PC-9 (cell line): Measurements from ENCODE around the gene KDM5A.

Experiments
- EZH2 ChIP-seq: fragments of 200-600 bp; sonication (generic); IDR thresholded peaks from 2 replicates; pipeline ENCODE4 v1.8.0; 2017; ENCODE audit warnings: antibody characterized with exemption, low read depth
- TF ChIP-seq, protein P1 (sequence below): fragments of 200-600 bp; sonication (generic); conservative IDR thresholded peaks from 2 replicates; pipeline ENCODE4 v1.6.1; 2017; ENCODE audit warnings: mixed run types, antibody characterized with exemption, mild to moderate bottlenecking, moderate library complexity

DNA sequence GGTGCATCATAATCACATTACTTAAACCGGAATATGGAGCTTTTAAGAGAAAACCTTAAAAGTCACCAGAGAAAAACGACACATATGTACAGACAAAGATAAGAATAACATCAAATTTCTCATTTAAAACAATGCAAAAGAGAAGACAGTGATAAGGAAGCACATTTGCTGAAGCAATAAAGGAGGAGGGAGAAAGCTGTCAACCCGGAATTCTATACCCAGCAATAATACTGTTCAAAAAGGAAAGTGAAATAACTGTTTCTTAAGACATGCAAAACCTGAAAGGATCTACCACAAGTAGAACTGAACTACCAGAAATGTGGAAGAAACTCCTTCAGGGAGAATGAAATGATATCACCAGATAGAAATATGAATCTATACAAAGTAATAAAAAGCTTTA, 141.8 kb downstream of the KDM5A start:
- TF ChIP-seq, protein P1, sequence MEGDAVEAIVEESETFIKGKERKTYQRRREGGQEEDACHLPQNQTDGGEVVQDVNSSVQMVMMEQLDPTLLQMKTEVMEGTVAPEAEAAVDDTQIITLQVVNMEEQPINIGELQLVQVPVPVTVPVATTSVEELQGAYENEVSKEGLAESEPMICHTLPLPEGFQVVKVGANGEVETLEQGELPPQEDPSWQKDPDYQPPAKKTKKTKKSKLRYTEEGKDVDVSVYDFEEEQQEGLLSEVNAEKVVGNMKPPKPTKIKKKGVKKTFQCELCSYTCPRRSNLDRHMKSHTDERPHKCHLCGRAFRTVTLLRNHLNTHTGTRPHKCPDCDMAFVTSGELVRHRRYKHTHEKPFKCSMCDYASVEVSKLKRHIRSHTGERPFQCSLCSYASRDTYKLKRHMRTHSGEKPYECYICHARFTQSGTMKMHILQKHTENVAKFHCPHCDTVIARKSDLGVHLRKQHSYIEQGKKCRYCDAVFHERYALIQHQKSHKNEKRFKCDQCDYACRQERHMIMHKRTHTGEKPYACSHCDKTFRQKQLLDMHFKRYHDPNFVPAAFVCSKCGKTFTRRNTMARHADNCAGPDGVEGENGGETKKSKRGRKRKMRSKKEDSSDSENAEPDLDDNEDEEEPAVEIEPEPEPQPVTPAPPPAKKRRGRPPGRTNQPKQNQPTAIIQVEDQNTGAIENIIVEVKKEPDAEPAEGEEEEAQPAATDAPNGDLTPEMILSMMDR, result no peak
- TF ChIP-seq EZH2, result no peak
